H1 (cell line): Measurements from ENCODE around the gene SLC1A7. TPM values are rescaled to one million over a fixed set of nuclear protein-coding genes. Genes with fewer than 3 reads are reported as not detected.

Experiments used
- CHD7 ChIP-seq: fragments of 300-600 bp; sonication (generic); IDR thresholded peaks from 2 replicates; pipeline ENCODE4 v1.7.1; 2012; ENCODE audit warnings: low read length, moderate library complexity, mild to moderate bottlenecking, inconsistent platforms; ENCODE audit not compliant: insufficient replicate concordance
- TCF12 ChIP-seq: IDR thresholded peaks from 2 replicates; pipeline ENCODE4 v1.6.1; 2011; ENCODE audit warnings: low read depth, mild to moderate bottlenecking, low read length
- polyA plus RNA-seq, 7 experiments: library from polyadenylated mRNA; depleted of rRNA in 3 of 7; stranded (reverse) in 5 of 7; unstranded in 2 of 7; fragments of >200 nt in 5 of 7; fragments of 200-250 nt in 2 of 7; gene quantifications; 1 replicate in 5 of 7; 2 replicates in 1 of 7; 4 replicates in 1 of 7; pipeline versions ENCODE4 v1.2.1 to v1.2.3, GENCODE V29; 2011 to 2013; ENCODE audit warnings: missing spikeins in 2 of 7, mixed read lengths in 2 of 7
- total RNA-seq: library from RNA; stranded (reverse); fragmentation: NEBNext Ultra II Directional; extraction: Animal tissue kit (Norgen Biotek cat#: 25700); gene quantifications from 2 replicates; pipeline ENCODE4 v1.2.1, GENCODE V29; 2021

Gene SLC1A7
- total and polyA plus RNA-seq, 2 of the 8 experiments (the other 6 are each of a cell fraction or from before 2014, with no cell fraction given) = not detected

- TF ChIP-seq CHD7 (no peak), TCF12 (no peak)
Measured at GRCh38 chr1:53158900-53159299, 16.5 kb upstream of the SLC1A7 start (continued).
